ENCODE data around the gene TEX19.

Gene TEX19

DNA sequence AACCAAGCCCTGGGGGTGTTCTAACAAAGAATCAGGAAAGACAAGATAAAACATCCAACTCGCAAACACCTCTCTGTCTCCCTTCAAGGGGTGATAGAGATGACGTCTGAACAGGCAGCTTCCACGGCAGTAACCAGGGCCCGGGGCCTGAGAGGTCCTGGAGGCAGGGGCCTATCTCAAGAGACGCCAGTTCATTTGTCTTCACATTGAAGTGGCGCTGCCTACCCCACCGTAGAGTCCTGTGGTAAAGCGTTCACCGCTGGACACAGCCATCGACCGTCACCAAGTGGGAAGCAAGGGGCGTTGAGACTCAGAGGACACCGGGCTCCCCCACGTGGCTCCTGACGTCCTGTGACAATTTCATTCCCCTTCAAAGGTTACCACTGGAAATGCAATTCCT is 33.9 kb downstream of the TEX19 start:
- TF ChIP-seq POLR2AphosphoS5 (IDR thresholded peaks at IDR 0.05; ENCODE audit: low read depth, low read length) (no peak), POLR2A (IDR thresholded peaks at IDR 0.05; ENCODE audit: low read depth, low read length) (no peak), TAF1 (IDR thresholded peaks at IDR 0.05; ENCODE audit: borderline replicate concordance, low read depth, low read length) (no peak)
- FAIRE-seq (no peak), DNase-seq (ENCODE audit: insufficient read length) (no peak)

DNA sequence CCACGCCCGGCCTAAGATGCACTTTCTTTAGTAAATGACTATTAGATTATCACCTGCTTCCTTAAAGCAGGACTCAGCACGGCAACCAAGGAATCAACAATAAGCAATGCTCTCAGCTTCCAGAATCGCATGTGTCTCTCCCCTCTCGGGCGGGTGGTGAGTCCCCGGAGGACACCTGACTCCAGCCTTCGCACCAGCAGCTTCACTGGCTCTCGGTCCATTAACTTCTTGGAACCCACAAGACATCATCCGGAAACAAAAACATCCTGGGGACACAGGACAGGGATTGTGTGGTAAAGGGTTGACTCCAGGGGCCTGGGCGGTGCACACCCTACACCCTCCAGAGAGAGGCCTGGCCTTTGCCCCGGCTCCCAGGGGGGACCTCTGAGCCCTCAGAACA is 35.2 kb downstream of the TEX19 start:
- FAIRE-seq: no peak
- no peak for TF ChIP-seq TAF1 (IDR thresholded peaks at IDR 0.05; ENCODE audit: borderline replicate concordance, low read depth, low read length)
- no peak for TF ChIP-seq POLR2AphosphoS5 (IDR thresholded peaks at IDR 0.05; ENCODE audit: low read depth, low read length)
- no peak for TF ChIP-seq POLR2A (IDR thresholded peaks at IDR 0.05; ENCODE audit: low read depth, low read length)
- no peak for DNase-seq (ENCODE audit: insufficient read length)

DNA sequence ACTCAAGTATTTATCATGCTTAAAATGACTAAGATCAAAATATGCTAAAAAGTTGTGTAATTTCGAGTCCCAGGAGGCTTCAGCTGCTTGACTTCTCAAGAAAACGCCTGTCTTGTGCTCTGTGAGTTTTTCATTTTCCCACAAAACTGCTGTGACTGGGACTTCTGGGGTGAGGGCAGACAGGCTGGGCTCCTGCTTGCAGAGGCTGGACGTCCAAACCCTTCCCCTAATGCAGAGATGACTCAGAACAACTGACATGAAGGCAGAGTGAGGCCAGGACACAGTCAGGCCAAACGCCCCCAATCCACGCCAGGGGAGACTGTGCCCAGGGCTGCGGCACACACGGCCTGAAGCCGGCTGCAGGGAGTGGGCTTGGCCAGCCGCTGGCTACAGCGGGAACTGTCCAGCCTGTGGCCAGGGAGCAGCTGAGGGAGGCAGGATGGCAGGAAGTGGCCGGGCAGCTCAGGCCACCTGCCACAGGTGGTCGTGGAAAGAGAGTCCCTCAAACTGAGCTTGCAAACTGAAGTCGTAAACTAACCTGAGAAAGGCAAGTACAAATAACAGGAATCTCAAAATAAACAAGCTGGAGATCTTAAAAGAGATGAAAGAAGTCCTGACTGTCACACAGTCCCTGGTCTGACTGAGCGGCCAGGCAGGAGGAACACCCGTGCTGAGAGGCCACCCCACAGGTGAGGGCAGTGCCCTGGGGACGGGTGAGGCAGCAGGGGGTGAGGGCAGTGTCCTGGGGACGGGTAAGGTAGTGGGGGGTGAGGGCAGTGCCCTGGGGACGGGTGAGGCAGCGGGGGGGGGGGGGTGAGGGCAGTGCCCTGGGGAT is 37.8 kb downstream of the TEX19 start:
- no peak for DNase-seq (ENCODE audit: insufficient read length)
- 0 out of 2 replicates have a peak, but pooled peaks have one; percentile 24 for TF ChIP-seq POLR2A (IDR thresholded peaks at IDR 0.05; ENCODE audit: low read depth, low read length)
- TF ChIP-seq TAF1 (IDR thresholded peaks at IDR 0.05; ENCODE audit: borderline replicate concordance, low read depth, low read length): no peak
- no peak for FAIRE-seq

DNA sequence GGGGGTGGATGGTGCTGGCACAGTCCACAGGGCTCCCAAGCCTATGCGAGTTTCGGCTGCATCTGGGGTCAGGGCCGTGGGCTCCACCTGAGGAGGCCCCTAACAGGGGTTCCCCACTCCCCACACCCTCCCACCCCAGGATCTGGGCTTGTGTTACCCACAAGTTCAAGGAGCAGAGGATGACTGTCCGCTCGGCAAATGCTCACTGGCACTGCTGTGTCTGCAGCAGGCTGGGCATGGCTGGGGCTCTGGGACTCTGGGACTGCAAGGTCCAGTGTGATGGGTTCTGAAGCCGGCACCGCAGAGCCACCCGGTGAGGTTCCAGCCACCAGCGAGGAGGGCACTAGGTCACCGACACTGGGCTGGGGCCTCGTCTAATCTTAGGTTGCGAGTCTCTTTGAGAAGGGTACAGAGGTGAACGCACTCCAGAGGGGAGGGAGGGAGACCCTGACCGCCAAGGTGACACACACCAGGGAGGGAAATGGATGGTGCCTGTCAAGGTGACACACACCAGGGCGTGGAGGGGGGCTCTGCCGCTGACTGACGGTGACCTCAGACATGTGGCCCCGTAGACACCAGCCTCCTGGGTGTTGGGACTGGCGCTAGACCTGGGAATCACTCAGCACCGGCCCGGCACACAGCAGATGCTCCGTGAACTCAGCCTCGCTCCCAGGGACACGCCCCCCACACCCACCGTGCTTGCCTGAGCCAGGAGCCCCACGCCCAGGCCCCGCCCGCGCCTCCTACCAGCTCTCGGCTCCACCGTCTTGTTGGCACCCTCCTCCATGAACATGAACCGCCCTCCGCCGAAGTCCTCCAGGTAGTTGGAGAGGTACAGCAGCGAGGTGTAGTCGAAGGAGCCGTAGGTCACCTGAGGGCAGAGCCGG is 38.6 kb downstream of the TEX19 start:
- no peak for FAIRE-seq
- DNase-seq (ENCODE audit: insufficient read length): no peak
- TF ChIP-seq POLR2A (IDR thresholded peaks at IDR 0.05; ENCODE audit: low read depth, low read length) (no peak), POLR2AphosphoS5 (IDR thresholded peaks at IDR 0.05; ENCODE audit: low read depth, low read length) (no peak), TAF1 (IDR thresholded peaks at IDR 0.05; ENCODE audit: borderline replicate concordance, low read depth, low read length) (no peak)

DNA sequence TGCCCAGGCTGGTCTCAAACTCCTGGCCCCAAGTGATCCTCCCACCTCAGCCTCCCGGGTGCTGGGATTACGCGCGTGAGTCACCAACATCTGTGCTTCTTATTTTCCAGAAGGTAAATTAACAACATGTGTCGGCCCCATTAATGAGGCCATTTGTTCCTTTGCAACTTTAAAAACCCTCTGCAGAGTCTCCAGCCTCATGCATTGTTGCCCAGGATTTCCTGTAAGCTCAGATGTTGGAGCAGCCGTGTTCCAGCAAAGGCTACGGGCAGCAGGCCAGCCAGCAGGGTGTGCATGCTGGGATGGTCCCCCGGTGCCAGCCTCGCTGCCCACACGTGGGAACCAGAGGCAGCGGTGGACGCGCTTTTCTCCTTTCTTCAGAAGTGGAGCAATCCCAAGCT is 40.0 kb downstream of the TEX19 start:
- FAIRE-seq: no peak
- DNase-seq (ENCODE audit: insufficient read length): no peak
- TF ChIP-seq POLR2AphosphoS5 (IDR thresholded peaks at IDR 0.05; ENCODE audit: low read depth, low read length) (no peak), TAF1 (IDR thresholded peaks at IDR 0.05; ENCODE audit: borderline replicate concordance, low read depth, low read length) (no peak), POLR2A (IDR thresholded peaks at IDR 0.05; ENCODE audit: low read depth, low read length) (no peak)

DNA sequence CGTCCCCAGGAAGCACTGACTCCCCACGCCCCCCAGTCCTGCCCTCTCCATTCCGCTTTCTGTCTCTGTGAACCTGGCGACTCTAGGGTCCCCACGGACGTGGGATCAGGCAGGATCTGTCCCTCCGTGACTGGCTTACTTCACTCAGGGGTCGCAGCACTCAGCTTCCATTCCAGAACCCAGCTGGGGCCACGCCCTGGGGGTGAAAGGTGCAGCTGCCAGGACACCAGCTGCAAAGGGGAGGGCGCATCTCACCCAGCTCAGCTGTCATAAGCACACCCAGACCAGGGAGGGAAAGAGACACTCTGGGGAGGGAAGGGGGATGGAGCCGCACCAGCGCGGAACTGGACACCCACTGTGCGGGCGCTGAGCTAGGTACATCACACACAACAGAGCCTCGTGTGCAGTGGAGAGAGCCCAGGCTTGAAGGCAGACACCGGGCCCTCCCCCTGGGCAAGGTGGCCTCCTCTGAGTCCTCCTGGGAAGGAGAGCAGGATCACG is 40.6 kb downstream of the TEX19 start:
- TF ChIP-seq POLR2A (IDR thresholded peaks at IDR 0.05; ENCODE audit: low read depth, low read length) (no peak), POLR2AphosphoS5 (IDR thresholded peaks at IDR 0.05; ENCODE audit: low read depth, low read length) (no peak), TAF1 (IDR thresholded peaks at IDR 0.05; ENCODE audit: borderline replicate concordance, low read depth, low read length) (no peak)
- FAIRE-seq (no peak), DNase-seq (ENCODE audit: insufficient read length) (no peak)

DNA sequence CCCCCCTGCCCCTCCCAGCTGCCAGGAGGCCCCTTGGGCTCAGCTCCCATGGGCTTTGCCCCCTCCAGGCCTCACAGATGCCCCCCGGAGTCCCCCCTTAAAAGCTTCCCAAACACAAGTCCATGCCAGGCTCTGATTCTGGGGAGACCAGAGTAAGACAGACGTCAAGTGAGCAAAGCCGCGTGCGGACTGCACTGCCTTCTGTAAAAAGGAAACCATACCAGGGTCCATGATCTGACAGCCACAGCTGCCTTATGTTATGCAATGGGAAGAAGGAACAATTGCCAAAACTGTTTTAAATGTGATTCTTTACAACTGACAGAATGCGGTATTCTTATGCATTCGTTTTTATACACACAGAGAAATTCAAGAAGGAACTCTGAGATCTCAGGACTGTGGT is 41.2 kb downstream of the TEX19 start:
- TF ChIP-seq TAF1 (IDR thresholded peaks at IDR 0.05; ENCODE audit: borderline replicate concordance, low read depth, low read length) (no peak), POLR2AphosphoS5 (IDR thresholded peaks at IDR 0.05; ENCODE audit: low read depth, low read length) (no peak), POLR2A (IDR thresholded peaks at IDR 0.05; ENCODE audit: low read depth, low read length) (no peak)
- FAIRE-seq (no peak), DNase-seq (ENCODE audit: insufficient read length) (no peak)

DNA sequence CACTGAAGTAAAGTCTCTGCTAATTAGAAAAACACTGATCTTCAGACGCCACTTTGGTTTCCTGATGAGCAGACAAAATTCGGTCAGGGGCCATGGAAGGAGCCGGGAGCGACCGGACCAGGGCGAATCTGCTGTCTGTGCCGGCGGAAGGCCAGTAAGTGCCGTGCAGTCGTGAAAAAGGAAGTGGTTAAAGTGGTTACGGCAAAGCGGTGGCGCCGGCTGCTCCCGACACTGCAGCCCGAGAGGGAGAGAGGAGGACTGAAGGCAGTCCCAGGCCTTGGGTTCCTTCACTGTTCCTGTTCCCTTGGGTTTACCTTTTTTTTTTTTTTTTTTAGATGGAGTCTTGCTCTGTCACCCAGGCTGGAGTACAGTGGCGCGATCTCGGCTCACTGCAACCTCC is 41.8 kb downstream of the TEX19 start:
- peak; percentile 87 for DNase-seq (ENCODE audit: insufficient read length)
- FAIRE-seq: peak; percentile 53
- no peak for TF ChIP-seq TAF1 (IDR thresholded peaks at IDR 0.05; ENCODE audit: borderline replicate concordance, low read depth, low read length)
- no peak for TF ChIP-seq POLR2A (IDR thresholded peaks at IDR 0.05; ENCODE audit: low read depth, low read length)

DNA sequence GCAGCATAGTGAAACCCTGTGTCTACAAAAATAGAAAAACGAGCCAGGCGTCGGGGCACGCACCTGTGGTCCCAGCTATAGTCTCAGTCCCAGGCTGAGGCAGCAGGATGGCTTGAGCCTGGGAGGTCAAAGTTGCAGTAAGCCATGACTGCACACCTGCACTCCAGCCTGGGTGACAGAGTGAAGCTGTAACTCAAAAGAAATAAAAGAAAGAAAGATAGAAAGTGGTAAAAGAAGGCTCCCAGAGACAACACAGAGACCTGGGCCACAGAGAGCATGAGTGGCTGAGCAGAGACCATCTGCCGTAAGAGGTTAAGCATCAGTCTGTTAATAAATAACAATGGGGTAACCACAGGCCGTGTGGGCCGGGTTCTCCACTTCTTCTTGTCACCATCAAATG is 43.8 kb downstream of the TEX19 start:
- no peak for DNase-seq (ENCODE audit: insufficient read length)
- TF ChIP-seq POLR2AphosphoS5 (IDR thresholded peaks at IDR 0.05; ENCODE audit: low read depth, low read length) (no peak), TAF1 (IDR thresholded peaks at IDR 0.05; ENCODE audit: borderline replicate concordance, low read depth, low read length) (no peak), POLR2A (IDR thresholded peaks at IDR 0.05; ENCODE audit: low read depth, low read length) (no peak)
- no peak for FAIRE-seq

DNA sequence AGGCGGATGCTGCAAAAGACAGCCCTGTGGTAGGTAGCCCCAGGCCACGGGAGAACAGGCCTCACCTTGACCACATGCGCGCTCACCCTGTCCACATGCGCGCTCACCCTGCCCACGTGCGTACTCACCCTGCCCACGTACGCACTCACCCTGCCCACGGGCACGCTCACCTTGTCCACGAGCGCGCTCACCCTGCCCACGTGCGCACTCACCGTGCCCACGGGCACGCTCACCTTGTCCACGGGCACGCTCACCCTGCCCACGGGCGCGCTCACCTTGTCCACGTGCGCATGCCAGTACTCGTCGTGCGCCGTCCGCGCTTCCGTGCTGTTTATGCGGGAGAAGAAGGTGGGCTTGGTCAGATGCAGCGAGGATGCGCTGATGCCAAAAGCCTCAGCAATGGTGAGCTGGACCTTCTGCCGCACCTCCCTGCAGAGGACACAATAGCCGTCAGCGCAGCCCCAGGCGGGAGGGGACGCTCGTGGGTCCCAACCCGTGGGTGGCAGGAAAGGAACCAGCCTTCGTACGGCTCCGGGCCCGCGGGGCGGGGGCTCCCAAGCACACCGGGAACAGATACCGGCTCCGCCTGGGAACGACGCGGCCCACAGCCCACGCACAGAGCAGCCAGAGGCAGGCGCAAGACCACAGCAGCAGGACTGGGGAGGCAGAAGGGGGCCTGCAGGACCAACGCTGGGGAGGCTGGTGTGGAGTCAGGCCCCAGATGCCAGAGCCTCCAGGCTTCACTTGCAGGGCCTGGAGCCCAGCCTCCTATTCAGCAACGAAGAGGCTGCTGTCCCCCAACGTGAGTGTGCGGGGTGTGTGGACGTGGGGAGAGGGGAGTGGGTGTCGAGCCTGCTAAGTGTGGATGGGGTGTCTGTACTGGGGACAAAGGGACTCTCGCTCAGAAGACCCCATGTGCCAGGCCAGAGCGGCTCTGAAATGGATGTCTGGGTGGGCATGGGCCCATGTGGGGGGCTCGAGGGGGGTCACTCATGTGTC is 44.9 kb downstream of the TEX19 start:
- TF ChIP-seq POLR2A (IDR thresholded peaks at IDR 0.05; ENCODE audit: low read depth, low read length) (no peak), POLR2AphosphoS5 (IDR thresholded peaks at IDR 0.05; ENCODE audit: low read depth, low read length) (no peak; the same call in 1 of the 2 replicates), TAF1 (IDR thresholded peaks at IDR 0.05; ENCODE audit: borderline replicate concordance, low read depth, low read length) (no peak)
- DNase-seq (ENCODE audit: insufficient read length) (no peak), FAIRE-seq (no peak)

Data from GM12892 (cell line).